Measurements from ENCODE around the gene AUH. TPM values are rescaled to one million over a fixed set of nuclear protein-coding genes. Genes with fewer than 3 reads are reported as not detected.

The AUH gene
- total RNA-seq, 4 donors from 2014 or later, result 17.1 to 28.2 (median 20.8) TPM

- H3K4me3 ChIP-seq, result no peak overlapping the region
- in situ Hi-C loops (cut with MboI; ENCODE audit: low sequenced_read_pairs in 4 of 4), result no loop called here
- no peaks in the 10 kb centered on the region for H3K9me3 ChIP-seq
- peaks cover 0 to 12% of the 10 kb centered on the region in 2 donors for H3K4me1 ChIP-seq
- H3K27me3 ChIP-seq, result no peaks in the 10 kb centered on the region
- peaks cover 0 to 23% of the 10 kb centered on the region in 2 donors for H3K36me3 ChIP-seq
- intact Hi-C loops (cut with DNase I; ENCODE audit: low total_unique reads), result no loop called here
- H3K27ac ChIP-seq, result no peak overlapping the region
- TF ChIP-seq POLR2A (IDR thresholded peaks at IDR 0.05), result no peak
- TF ChIP-seq, protein P1, sequence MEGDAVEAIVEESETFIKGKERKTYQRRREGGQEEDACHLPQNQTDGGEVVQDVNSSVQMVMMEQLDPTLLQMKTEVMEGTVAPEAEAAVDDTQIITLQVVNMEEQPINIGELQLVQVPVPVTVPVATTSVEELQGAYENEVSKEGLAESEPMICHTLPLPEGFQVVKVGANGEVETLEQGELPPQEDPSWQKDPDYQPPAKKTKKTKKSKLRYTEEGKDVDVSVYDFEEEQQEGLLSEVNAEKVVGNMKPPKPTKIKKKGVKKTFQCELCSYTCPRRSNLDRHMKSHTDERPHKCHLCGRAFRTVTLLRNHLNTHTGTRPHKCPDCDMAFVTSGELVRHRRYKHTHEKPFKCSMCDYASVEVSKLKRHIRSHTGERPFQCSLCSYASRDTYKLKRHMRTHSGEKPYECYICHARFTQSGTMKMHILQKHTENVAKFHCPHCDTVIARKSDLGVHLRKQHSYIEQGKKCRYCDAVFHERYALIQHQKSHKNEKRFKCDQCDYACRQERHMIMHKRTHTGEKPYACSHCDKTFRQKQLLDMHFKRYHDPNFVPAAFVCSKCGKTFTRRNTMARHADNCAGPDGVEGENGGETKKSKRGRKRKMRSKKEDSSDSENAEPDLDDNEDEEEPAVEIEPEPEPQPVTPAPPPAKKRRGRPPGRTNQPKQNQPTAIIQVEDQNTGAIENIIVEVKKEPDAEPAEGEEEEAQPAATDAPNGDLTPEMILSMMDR (IDR thresholded peaks at IDR 0.05 in 4 of 5, conservative IDR thresholded peaks at IDR 0.05 in 1 of 5), result no peak
- ATAC-seq (no peak), DNase-seq (no peak)
Observed at GRCh38 chr9:91347377-91347776, 14.3 kb downstream of the AUH start.

DNA sequence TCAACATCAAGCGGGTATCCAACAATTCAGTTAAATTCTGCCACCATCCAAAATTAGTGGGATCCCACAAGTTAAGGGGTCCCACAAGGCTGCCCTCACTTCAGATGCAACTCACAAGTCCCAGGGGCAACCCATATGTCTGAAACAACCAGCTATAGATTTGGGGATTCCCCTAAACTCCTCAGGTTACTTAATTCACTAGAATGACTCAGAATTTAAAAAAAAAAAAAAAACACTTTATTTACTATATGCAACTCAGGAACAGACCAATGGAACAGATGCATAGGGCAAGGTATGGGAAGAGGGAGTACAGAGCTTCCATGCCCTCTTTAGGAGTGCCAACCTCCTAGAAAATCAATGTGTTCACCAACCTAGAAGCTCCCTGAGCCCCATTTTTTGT lies 15.1 kb downstream of the AUH start:
- DNase-seq, result no peak
- TF ChIP-seq POLR2A (IDR thresholded peaks at IDR 0.05), result no peak
- TF ChIP-seq, protein P1 (IDR thresholded peaks at IDR 0.05 in 4 of 5, conservative IDR thresholded peaks at IDR 0.05 in 1 of 5), result no peak
- intact Hi-C loops (cut with DNase I; ENCODE audit: low total_unique reads), result no loop called here
- H3K4me1 ChIP-seq, result peaks cover 0 to 12% of the 10 kb centered on the region in 2 donors
- no peaks in the 10 kb centered on the region for H3K9me3 ChIP-seq
- no peak overlapping the region for H3K4me3 ChIP-seq
- ATAC-seq, result no peak
- in situ Hi-C loops (cut with MboI; ENCODE audit: low sequenced_read_pairs in 4 of 4), result no loop called here
- H3K27me3 ChIP-seq, result no peaks in the 10 kb centered on the region
- no peak overlapping the region for H3K27ac ChIP-seq
- H3K36me3 ChIP-seq, result peaks cover 0 to 23% of the 10 kb centered on the region in 2 donors

- TF ChIP-seq, protein P1 (IDR thresholded peaks at IDR 0.05 in 4 of 5, conservative IDR thresholded peaks at IDR 0.05 in 1 of 5), result no peak
- no peak for TF ChIP-seq POLR2A (IDR thresholded peaks at IDR 0.05)
- Histone ChIP-seq H3K4me1 (peaks cover 7 to 13% of the 10 kb centered on the region in 2 donors), H3K27me3 (no peaks in the 10 kb centered on the region), H3K9me3 (no peaks in the 10 kb centered on the region), H3K4me3 (no peak overlapping the region), H3K36me3 (peaks cover 0 to 22% of the 10 kb centered on the region in 2 donors), H3K27ac (no peak overlapping the region)
- intact Hi-C loops (cut with DNase I; ENCODE audit: low total_unique reads), result no loop called here
- ATAC-seq (no peak), DNase-seq (no peak)
- in situ Hi-C loops (cut with MboI; ENCODE audit: low sequenced_read_pairs in 4 of 4), result no loop called here
Observed at GRCh38 chr9:91345978-91346377, 15.7 kb downstream of the AUH start.

GRCh38 chr9:91342575-91342974 lies 19.1 kb downstream of the AUH start:
- intact Hi-C loops (cut with DNase I; ENCODE audit: low total_unique reads) (no loop called here), in situ Hi-C loops (cut with MboI; ENCODE audit: low sequenced_read_pairs in 4 of 4) (no loop called here)
- no peak overlapping the region for H3K27ac ChIP-seq
- no peak for DNase-seq
- no peak overlapping the region for H3K4me3 ChIP-seq
- no peaks in the 10 kb centered on the region for H3K9me3 ChIP-seq
- no peak for ATAC-seq
- H3K4me1 ChIP-seq, result peaks cover 8 to 10% of the 10 kb centered on the region in 2 donors
- TF ChIP-seq, protein P1 (IDR thresholded peaks at IDR 0.05 in 4 of 5, conservative IDR thresholded peaks at IDR 0.05 in 1 of 5), result no peak
- TF ChIP-seq POLR2A (IDR thresholded peaks at IDR 0.05), result no peak
- peaks cover 0 to 27% of the 10 kb centered on the region in 2 donors for H3K36me3 ChIP-seq
- no peaks in the 10 kb centered on the region for H3K27me3 ChIP-seq

DNA sequence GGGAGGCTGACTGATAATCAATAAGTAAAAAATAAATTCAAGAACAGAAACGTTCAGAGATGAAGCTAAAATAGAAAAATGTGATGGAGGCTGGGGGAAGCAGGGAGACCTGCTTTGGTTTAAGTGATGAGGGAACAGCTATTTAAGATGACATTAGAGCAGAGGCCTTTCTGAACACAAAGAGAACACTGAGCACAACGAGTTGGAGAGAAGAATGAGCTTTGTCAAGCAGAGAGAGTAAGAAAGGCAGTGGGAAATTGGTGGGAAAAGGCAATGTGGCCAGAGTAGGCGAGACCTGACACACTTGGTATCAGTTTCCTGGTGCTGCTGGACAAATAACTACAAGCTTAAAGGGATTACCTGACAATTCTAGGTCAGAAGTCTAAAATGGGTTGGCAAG lies 20.0 kb downstream of the AUH start:
- Histone ChIP-seq H3K27me3 (no peaks in the 10 kb centered on the region), H3K4me1 (peaks cover 5 to 8% of the 10 kb centered on the region in 2 donors), H3K36me3 (peaks cover 0 to 27% of the 10 kb centered on the region in 2 donors), H3K4me3 (no peak overlapping the region), H3K27ac (no peak overlapping the region), H3K9me3 (no peaks in the 10 kb centered on the region)
- DNase-seq (no peak), ATAC-seq (no peak)
- TF ChIP-seq POLR2A (IDR thresholded peaks at IDR 0.05), result no peak
- TF ChIP-seq, protein P1 (IDR thresholded peaks at IDR 0.05 in 4 of 5, conservative IDR thresholded peaks at IDR 0.05 in 1 of 5), result no peak
- intact Hi-C loops (cut with DNase I; ENCODE audit: low total_unique reads), result no loop called here
- in situ Hi-C loops (cut with MboI; ENCODE audit: low sequenced_read_pairs in 4 of 4), result no loop called here
